Epithelial cell of prostate (primary cell): ENCODE measurements around the gene CDK5RAP1.
A peak's percentile ranks its signal among the peaks of the same experiment; 100 is the strongest.
"Not testable (repeated sequence)": the region's sequence is repeated elsewhere in the genome, so short reads cannot be mapped to it uniquely, and the experiment has no call there.

Experiments
- DNase-seq: peaks from one replicate; pipeline ENCODE4 v3.0.0-alpha.2; 2011; ENCODE audit warnings: low read depth, low spot score
- H3K27ac ChIP-seq: fragments of 450-650 bp; 2 replicates; pipeline ENCODE4 v1.5.1; 2017; ENCODE audit warnings: mild to moderate bottlenecking

CDK5RAP1 gene

GRCh38 chr20:33401184-33401920, at the start of gene CDK5RAP1:
Gene CDK5RAP1, minus strand, starts transcription at chr20:33401519. Its CDS starts 4,455 bp downstream, at chr20:33397064.
- peak within 1 kb of the TSS; percentile 23 for H3K27ac ChIP-seq
- DNase-seq = peak; percentile 57

DNA sequence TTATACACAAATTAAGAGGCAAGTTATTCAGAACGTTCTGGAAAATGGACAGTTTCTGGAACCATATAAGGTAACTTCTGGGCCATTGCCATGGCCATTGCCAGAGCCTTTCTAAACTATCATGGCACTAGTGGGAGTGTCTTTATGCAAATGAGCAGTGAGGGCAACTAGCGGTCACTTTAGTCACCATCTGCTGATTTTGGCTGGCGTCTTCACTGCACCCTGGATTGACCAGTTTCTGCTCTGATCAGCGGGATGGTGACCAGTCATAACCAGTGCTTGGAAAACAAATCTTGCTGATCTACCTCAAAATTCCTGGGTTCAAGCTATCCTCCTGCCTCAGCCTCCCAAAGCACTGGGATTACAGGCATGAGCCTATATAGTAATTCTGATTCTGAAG, 49.5 kb upstream of the CDK5RAP1 start:
- DNase-seq = no peak

DNA sequence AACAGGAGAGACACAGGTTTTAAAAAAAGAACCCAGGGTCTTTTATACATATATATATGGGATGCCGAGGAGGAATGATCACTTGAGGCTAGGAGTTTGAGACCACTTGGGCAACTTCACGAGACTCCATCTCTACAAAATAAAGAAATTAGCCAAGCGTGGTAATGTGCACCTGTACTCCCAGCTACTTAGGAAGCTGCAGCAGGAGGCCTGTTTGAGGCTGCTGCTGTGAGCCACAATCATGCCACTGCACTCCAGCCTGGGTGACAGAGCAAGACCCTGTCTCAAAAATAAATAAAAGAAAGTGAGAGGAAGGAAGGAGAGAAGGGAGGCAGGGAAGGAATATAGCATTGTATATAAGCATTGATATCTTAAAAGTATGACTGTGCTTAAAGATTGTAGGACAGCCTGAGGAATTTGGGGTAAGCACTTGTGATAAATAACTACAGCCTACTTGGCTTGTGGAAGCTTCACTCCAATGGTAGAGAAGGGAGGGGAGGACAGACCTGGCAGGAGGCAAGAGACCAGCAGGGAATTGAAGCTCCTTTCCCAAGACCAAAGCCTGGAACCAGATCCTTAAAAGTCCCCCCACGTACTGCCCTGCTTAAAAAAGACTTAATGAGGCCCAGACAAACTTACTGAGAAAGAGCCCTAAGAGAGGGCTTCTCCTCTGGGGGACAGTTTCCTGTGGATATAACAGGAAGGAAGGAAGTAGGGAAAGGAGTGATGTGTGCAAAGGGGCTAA, 44.7 kb upstream of the CDK5RAP1 start:
- H3K27ac ChIP-seq = no peak overlapping the region
- DNase-seq = no peak

More for the DNA sequence above, 49.5 kb upstream of the CDK5RAP1 start:
- no peak overlapping the region for H3K27ac ChIP-seq

- DNase-seq = no peak
- no peak overlapping the region for H3K27ac ChIP-seq
These were observed 43.7 kb upstream of the CDK5RAP1 start for GRCh38 chr20:33444797-33445560.

GRCh38 chr20:33443512-33444239, 42.4 kb upstream of the CDK5RAP1 start, which contains the start of gene SNTA1:
Gene SNTA1, minus strand, starts transcription at chr20:33443763. Its CDS starts 143 bp downstream, at chr20:33443620.
- H3K27ac ChIP-seq = no peak within 1 kb of the TSS
- no peak for DNase-seq

DNA sequence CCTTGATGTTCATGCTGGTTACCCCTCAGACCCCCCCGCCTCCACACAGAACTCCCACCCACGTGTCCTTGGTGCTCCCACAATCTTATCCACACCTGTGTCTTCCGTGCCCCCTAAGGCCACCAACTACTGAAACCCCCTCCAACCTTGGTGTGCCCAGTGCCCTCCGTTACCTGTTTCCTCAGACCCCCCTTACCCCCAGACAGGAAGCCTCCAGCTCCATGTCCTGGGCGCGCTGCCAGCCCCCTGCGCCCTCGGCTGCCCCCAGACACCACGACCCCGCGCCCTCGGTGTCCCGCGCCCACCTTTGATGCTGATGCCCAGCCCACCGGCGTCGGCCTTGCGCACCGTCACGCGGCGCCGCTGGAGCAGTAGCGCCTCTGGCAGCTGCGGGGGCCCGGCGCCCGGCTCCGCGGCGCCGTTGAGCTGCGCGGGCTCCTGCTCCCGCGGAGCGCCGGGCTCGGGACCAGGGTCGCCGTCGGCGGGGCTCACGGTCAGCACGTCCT, 41.7 kb upstream of the CDK5RAP1 start:
- H3K27ac ChIP-seq = no peak overlapping the region
- no peak for DNase-seq

- no peak for DNase-seq
- H3K27ac ChIP-seq = no peak overlapping the region
These were observed 41.1 kb upstream of the CDK5RAP1 start for GRCh38 chr20:33442136-33443005.

DNA sequence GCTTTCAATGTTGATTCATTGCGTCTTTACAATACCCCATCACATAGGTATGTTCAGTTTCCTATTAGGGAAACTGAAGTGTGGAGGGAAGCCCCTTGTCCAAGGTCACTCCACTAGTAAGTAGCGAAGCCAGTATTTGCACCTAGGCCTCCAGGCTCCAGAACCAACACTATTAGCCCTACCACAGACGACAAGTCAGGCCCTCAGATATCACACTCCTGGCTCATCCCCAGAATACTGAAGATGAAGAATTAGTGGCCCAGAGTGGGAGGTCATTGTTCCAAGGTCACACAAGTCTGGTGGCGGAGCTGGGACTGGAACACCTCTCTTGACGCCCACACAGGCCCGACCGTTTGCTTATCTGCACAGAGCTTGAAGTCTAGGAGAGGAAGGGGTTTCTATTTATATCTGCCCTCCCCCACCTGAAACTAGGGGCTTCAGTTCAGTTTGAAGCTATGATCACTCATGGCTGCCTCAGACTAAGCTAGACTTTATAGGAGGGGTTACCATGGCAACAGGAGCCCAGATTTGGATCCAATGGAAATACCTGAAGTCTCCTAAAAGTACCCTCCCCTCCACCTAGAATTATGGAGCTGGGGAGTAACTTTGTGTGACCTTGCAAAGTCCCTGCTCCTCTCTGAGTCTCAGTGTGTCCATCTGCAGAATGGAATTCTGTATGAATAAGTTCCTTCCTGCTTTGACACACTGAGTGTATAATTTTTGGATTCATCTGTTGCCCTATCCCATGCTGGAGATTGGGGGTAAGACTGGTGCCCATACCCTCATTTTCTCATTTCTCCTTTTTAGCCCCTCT, 40.0 kb upstream of the CDK5RAP1 start:
- DNase-seq = no peak
- H3K27ac ChIP-seq = no peak overlapping the region

GRCh38 chr20:33440562-33440961, 39.2 kb upstream of the CDK5RAP1 start:
- not testable (repeated sequence) for DNase-seq, H3K27ac ChIP-seq

- no peak overlapping the region for H3K27ac ChIP-seq
- no peak for DNase-seq
These were observed 37.2 kb upstream of the CDK5RAP1 start for GRCh38 chr20:33438481-33438880.

GRCh38 chr20:33437141-33437911, 36.0 kb upstream of the CDK5RAP1 start:
- no peak overlapping the region for H3K27ac ChIP-seq
- no peak for DNase-seq

GRCh38 chr20:33434434-33434833, 33.1 kb upstream of the CDK5RAP1 start:
- no peak for DNase-seq
- no peak overlapping the region for H3K27ac ChIP-seq

DNA sequence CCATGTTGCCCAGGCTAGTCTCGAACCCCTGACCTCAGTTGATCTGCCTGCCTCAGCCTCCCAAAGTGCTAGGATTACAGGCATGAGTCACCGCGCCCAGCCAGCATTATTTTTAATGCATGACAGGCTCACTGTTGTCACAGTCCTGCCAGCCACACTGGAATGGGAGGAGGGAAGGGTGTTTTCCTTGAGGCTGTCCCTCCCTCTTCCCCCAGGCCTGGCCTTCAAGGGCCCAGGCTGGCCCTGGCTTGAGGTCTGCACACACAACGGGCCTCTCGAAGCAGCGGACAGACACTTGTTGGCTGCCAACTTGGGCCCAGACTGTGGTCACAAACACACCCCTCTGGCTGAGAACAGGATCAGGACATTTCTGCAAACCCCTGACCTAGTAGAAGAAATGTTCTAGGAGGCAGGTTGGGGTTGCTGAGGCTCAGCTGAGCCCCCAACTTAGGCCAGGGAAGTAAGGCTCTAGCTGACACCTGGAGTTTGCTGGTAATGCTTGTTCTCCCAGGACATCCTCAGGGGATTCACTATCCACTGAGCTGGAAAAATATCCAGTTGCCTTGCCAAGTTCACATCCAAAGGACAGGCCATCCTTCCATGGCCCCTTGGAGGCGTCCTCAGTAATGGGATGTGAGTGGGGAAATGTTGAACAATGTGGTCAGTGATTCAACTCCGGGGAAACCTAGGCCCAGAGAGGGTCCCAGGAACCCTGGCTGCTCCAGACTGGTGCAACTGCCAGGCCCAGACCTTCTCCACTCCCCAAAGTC, 32.3 kb upstream of the CDK5RAP1 start:
- H3K27ac ChIP-seq = no peak overlapping the region
- no peak for DNase-seq

DNA sequence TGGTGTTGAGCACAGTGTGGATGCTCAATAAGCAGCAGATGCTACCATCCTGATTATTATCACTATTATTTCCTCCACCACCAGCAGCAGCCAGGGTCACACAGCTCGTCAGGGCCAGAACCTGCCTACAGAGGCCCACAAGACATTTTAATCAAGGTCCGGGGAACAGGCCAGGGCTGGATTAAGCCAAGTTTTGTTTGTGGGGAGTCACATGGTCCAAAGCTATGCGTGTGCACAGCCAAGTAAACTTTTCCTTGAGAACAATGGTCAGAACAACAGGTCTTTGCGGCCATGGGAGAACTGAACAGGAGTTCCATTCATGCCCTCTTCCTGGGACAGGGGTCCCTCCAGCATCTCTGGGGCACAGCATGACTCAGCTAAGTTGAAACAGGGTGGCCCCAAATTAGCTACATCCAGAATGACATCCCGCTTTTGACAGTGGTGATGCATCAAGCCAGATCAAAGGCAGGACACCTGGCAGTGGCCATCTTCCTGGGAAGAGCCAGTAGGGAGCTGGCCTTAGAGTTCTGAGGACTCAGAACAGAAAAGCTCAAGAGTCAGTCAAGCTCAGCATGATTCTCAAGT, 30.6 kb upstream of the CDK5RAP1 start:
- no peak overlapping the region for H3K27ac ChIP-seq
- DNase-seq = no peak

DNA sequence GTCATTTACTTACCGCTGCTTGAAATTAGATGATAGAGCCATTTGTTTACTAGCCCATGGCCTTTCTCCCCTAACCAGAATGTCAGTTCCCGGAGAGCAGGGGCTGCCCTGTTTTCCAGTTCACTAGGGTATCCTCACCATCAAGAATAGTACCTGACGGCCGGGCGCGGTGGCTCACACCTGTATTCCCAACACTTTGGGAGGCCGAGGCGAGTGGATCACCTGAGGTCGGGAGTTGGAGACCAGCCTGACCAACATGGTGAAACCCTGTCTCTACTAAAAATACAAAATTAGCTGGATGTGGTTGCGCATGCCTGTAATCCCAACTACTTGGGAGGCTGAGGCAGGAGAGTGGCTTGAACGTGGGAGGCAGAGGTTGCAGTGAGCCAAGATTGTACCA, 22.6 kb upstream of the CDK5RAP1 start:
- H3K27ac ChIP-seq, DNase-seq: not testable (repeated sequence)

DNA sequence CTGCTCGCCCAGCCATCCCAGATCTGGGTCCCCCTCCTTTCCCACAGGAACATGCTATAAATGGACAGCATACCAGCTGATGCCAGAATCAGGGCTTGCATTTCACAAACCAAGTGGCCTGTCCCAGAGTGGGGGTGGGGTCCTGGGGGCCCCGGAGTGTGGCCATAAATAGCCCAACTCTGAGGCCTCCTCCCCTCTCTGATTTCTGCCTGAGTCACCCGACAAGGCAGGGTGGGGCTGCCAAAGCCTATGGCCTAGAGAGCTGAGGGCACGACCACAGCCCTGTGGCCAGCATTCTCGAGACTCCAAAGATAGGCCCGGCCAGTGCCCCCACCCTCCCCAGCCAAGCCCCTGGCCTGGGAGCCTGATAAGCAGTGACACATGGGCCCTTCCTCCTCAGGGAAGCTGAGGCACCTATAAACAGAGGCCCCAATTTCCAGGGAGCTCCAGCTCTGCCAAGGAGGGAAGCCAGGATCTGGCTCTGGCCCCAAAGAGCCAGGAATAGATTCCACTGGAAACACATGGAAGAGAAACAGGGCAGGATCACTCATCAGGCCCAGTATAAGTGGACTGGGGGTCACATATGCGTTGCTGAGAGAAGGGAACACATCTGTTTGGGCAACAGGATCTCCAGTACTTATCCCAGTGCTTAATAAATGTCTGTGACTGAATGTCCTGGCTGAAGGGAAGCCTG, 22.0 kb upstream of the CDK5RAP1 start:
- no peak for DNase-seq
- no peak overlapping the region for H3K27ac ChIP-seq
